HG03135 (cell line): ENCODE measurements around the gene TPRA1.

ENCODE experiments used
- ATAC-seq: cut with Tn5 transposase; IDR thresholded peaks from one replicate; pipeline ENCODE4 v1.9.1; 2021; ENCODE audit warnings: mild to moderate bottlenecking, moderate library complexity; ENCODE audit not compliant: unreplicated experiment

TPRA1 gene

GRCh38 chr3:127566833-127567232, 23.7 kb downstream of the TPRA1 start:
- ATAC-seq: no peak

GRCh38 chr3:127565711-127566110, 24.8 kb downstream of the TPRA1 start:
- no peak for ATAC-seq

GRCh38 chr3:127560051-127560787, 30.3 kb downstream of the TPRA1 start:
- no peak for ATAC-seq

- no peak for ATAC-seq
These were observed 34.0 kb downstream of the TPRA1 start for GRCh38 chr3:127556565-127556964.

- no peak for ATAC-seq
These were observed 35.4 kb downstream of the TPRA1 start for GRCh38 chr3:127555108-127555507.

- ATAC-seq: no peak
These were observed 38.5 kb downstream of the TPRA1 start for GRCh38 chr3:127552038-127552437.

GRCh38 chr3:127551178-127551577, 39.4 kb downstream of the TPRA1 start:
- ATAC-seq: no peak

- no peak for ATAC-seq
These were observed 39.9 kb downstream of the TPRA1 start for GRCh38 chr3:127550468-127551157.

GRCh38 chr3:127549826-127550467, 40.6 kb downstream of the TPRA1 start:
- ATAC-seq: no peak

GRCh38 chr3:127547761-127548605, 42.5 kb downstream of the TPRA1 start:
- no peak for ATAC-seq

- ATAC-seq: no peak
These were observed 43.4 kb downstream of the TPRA1 start for GRCh38 chr3:127546970-127547733.

GRCh38 chr3:127546554-127546953, 44.0 kb downstream of the TPRA1 start:
- no peak for ATAC-seq

- no peak for ATAC-seq
These were observed 44.6 kb downstream of the TPRA1 start for GRCh38 chr3:127545711-127546457.

- ATAC-seq: no peak
These were observed 45.3 kb downstream of the TPRA1 start for GRCh38 chr3:127545216-127545615.

- ATAC-seq: no peak
These were observed 45.7 kb downstream of the TPRA1 start for GRCh38 chr3:127544803-127545201.

GRCh38 chr3:127544192-127544802, 46.2 kb downstream of the TPRA1 start:
- no peak for ATAC-seq

GRCh38 chr3:127543441-127543840, 47.1 kb downstream of the TPRA1 start:
- ATAC-seq: no peak

GRCh38 chr3:127542441-127542952, 48.0 kb downstream of the TPRA1 start:
- no peak for ATAC-seq

GRCh38 chr3:127541320-127541719, 49.2 kb downstream of the TPRA1 start:
- no peak for ATAC-seq
